GM19468 (cell line): ENCODE measurements around the gene OR12D2.
"Not testable (repeated sequence)": the region's sequence is repeated elsewhere in the genome, so short reads cannot be mapped to it uniquely, and the experiment has no call there.

ENCODE experiments used
- ATAC-seq: cut with Tn5 transposase; IDR thresholded peaks from one replicate; pipeline ENCODE4 v1.9.1; 2021; ENCODE audit warnings: mild to moderate bottlenecking, moderate library complexity, moderate number of reproducible peaks; ENCODE audit not compliant: unreplicated experiment; ENCODE audit errors: extremely low read depth

OR12D2 gene, protein sequence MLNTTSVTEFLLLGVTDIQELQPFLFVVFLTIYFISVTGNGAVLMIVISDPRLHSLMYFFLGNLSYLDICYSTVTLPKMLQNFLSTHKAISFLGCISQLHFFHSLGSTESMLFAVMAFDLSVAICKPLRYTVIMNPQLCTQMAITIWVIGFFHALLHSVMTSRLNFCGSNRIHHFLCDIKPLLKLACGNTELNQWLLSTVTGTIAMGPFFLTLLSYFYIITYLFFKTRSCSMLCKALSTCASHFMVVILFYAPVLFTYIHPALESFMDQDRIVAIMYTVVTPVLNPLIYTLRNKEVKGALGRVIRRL

DNA sequence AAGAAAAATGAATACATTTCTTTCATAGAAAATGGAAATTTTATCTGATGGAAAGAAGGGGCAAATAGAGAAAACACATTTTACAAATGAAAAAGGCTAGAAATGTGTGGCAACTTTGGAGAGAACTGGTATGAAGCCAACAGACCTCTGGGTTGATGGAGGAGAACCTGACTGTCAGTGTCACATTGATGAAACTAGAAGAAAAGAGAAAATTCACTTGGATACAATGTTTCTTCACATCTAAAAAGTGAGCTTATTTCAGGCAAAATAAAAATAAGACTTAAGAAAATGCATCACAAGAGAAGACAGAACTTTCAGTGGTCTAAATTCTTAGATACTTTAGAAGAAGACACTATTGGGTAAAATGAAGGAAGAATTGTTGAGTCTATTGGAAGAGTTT is at the start of gene OR12D2:
OR12D2 (plus strand) TSS at position 301 of the 400 bp plus-strand sequence. CDS start 1,069 bp downstream, outside the sequence.
- ATAC-seq = no peak

DNA sequence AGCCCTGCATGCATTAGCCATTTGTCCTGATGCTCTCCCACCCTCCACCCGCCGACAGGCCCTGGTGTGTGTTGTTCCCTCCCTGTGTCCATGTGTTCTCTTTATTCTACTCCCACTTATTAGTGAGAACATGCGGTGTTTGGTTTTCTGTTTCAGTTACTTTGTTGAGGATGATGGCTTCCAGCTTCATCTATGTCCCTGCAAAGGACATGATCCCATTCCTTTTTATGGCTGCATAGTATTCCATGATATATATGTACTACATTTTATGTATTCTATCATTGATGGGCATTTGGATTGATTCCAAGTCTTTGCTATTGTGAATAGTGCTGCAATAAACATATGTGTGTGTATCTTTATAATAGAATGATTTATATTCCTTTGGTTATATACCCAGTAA is 46.1 kb upstream of the OR12D2 start:
- ATAC-seq = not testable (repeated sequence)

DNA sequence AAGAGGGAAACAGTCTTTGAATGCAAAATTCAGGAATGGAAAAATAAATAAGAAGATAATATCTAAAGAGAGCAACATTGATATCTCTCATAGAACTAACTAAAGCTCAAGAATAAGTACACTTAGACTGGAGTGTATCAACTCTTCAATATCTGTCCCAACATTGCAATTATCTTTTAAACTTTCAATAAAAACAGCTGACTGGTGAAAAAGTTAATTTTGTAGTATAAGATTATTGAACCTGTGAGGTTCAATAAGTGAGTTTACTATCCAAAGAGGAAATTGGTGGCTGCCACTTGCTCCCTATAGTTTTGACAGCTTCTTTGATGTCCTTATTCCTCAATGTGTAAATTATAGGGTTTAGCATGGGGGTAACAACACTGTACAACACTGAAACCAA is 40.5 kb upstream of the OR12D2 start:
- ATAC-seq = no peak

DNA sequence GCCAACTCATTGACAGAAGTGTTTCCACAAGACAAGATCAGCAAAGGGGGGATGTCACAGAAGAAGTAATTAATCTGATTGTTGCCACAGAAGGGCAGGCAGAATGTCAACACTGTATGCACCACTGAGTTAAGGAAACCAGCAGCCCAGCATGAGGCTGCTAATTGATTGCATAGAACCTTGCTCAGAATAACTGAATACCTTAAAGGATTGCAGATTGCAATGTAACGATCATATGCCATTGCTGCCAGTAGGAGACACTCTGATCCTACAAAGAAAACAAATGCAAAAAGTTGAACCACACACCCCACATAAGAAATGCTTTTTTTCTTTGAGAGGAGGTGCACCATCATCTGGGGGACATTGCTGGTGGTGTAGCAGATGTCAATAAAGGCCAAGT is 39.8 kb upstream of the OR12D2 start:
- no peak for ATAC-seq

DNA sequence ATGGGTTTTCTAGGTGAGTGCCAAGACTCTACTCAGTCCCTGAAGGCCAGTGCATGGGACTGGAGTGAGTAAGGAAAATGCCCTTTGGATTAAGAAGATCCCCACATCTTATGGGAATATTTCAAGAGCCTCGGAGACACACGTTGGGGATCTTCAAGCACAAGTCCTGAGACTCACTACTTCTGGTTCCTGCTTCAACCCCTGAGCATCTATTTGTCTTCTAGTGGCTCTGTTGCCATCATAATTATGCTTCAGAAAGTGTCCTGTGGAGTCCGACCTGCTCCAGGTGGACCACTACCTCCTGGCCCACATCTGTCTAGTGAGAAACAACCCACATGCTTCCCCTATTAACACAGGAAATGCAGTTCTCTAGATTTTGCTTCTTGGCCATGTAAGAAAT is 26.7 kb upstream of the OR12D2 start, which contains the start of gene OR5V1:
OR5V1 (minus strand) TSS at position 101 of the 400 bp plus-strand sequence. CDS start 12,670 bp downstream, outside the sequence.
- ATAC-seq = no peak

DNA sequence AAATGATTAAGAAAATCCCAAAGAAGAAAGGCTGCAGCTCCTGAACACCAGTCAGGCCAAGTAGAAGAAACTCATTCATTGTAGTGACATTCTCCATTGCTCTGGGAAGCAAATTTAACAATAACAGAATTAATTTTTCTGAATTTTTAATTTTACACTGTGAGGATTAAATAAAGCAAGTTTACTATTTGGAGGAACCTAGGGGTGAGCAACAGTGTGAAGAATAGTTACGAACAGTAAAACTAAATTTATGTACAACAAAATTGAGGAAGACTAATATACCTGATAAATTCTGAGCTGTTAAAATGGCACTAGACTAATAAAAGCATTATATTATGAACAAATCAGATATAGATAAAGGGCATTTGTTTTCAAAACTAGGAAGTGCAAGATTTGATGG is 20.2 kb upstream of the OR12D2 start, which contains the start of gene OR12D3:
OR12D3 (minus strand) TSS at position 101 of the 400 bp plus-strand sequence; CDS start at position 97, 4 bp downstream.
- ATAC-seq = no peak

DNA sequence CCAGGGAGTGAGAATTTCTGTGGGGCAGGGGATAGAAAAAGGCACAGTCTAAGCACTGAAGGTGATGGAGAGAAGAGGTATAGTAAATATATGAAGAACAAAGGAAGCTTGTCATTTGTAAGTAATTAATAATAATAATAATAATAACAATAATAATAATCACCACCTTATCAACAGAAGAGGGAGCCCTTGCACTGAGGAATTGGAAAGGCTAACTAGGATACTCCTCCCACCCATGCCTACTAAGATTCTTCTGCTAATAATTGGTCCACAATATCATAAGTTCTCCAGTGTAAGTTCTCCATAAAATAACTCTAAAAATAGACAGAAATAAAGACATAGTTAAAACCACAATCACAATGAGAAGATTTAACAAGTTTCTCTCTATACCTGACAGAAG is 19.4 kb upstream of the OR12D2 start:
- ATAC-seq = no peak

DNA sequence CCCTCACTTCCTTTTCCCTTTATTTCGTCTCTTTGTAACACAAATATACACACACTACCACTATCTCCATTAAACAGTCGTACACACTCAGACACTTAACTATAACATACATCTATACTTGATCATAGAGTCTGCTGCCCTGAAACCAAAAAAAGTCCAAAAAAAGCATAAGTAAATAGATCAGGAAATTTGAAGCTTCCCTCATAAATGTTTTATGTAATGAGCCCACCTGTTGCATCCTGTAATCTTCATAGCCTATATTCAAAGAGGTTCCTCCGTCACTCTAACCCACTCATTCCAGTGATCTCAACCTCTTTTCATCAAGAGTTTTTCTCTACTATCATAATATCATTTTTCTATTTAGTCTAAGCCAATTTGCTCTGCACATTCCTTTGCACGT is 6.9 kb upstream of the OR12D2 start:
- ATAC-seq = no peak

DNA sequence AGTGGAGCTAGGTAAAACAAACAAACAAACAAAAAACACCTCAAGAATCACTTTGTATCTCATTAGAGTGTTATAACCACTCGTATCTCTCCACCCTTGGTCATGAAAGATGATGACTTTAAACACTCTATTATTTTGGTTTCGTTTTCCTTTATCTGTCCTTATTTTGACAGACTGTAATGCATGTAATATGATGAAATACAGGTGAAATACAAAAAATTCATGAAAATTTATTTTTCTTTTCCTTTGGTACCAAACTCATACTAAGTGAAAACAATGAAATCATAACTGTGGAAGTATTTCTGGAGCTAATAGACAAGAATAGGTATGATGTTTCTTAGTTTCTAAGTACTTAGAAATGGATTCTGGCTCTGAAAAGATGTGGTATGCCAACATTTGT is 4.1 kb downstream of the OR12D2 start:
- no peak for ATAC-seq

DNA sequence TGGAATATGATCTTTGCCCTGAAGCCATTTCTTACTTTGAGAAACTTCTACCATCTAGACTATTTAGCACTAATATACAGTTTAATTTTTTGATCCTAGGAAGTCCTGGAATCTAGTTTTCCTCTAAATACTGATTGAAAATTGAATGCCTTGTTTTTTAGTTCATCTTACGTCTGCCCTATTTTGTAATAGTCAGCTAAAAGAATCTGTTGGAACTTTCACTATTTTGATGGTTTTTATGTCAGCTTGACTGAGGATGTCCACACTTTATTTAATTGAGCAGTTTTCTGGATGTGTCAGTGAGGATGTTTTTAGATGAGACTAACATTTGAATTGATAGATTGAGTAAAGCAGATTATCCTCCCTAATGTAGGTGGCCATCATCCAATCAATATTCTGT is 8.4 kb downstream of the OR12D2 start:
- ATAC-seq = no peak

DNA sequence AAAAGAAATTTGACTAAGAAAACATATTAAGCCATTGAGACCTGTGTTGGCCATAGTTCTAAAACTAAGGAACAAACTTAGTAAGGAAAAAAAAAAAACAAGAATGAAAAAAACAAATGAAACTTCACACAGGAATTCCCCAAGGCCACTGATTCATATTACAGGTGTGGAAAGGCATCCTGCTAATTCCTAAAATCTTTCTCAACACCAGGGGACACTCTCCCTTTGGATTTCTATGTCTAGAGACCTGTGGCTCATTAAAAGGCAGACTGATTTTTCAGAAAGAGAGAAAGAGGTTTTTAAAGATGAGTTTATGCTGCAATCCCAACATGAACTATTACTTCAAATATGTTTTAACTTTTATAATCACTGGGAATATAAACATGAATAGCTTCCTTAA is 19.2 kb downstream of the OR12D2 start, which contains the start of gene OR12D1:
OR12D1 (plus strand) TSS at position 341 of the 400 bp plus-strand sequence.
- ATAC-seq = no peak

DNA sequence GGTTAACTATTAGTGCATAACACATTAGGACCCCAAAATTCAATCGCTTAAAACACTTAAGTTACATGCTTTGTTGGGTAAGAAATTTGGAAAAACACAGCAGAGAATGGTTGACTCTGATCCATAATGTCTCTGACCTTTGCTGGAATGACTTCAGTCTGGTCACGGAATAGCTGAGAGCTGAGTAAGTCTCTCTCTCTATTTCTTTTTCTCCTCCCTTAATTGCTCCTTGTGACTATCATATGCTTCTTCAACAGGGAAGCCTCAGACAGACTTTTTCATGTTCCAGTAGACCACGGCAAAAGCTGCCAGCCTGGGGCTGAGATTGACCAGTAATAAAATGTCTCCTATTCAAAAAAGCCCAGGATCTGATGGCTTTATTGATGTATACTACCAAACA is 24.1 kb downstream of the OR12D2 start:
- ATAC-seq = no peak

DNA sequence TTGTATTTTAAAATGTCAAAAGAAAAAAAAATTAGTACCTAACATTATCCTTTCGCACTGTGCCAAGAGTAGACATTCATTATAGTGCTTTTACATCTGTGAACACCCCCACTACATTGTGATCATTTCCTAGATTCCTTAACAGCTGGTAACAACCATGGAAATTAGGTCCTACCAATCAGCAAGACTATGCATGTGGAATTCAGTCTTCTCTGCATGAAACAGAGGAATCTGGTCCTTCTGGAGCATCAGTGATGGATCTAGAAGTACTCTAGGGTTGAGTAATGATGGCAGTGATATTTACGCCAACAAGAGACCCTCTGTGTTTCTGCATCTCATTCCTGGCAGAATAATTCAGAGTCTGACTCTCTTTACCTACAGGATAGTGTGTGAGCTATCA is 28.7 kb downstream of the OR12D2 start:
- no peak for ATAC-seq

DNA sequence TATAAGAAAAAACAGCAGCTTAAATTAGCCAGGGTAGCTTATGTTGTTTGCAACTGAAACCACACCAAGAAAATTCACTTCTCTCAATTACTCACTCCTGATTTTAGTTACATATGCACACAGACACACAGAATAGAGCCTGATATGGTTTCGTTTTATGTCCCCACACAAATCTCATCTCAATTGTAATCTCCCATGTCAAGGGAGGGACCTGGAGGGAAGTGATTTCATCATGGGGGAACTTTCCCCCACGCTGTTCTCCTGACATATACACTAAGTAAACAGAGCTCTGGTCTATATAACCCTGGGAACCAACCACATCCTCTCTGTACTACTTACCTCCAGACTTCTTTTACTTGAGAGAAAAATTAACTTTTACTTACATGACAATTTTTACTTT is 29.1 kb downstream of the OR12D2 start:
- no peak for ATAC-seq

DNA sequence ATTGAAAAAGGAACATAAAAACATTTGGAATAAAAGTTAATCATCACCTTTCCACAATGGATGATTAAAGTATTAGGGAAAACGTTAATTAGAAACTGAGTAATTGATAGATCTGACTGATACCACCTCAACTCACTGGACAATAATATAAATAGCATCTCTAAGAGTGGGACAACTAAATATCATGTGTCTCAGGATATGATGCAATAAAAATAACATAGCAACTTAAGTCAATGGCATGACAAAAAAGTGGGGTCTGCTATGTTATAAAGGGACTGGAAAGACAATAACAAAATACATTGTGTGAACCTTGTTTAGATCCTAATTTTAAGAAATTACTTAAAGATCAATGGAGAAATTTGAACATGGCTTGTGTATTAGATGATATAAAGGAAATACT is 29.6 kb downstream of the OR12D2 start:
- no peak for ATAC-seq

DNA sequence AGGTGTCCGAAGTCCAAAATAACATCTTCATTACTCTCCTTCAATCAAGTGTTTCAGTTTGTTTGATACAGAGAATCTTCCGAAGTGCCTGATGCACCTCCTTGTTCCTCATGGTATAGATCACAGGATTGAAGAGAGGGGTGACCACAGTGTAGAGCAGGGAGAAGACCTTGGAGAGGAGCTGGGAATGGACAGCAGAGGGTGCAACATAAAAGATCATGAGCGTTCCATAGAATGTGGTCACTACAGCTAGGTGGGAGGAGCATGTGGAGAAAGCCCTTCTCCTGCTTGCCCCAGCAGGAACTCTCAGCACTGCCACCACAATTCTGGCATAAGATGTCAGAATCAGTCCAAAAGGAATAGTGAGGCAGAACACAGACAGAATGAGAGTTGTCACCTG is 31.2 kb downstream of the OR12D2 start:
- ATAC-seq = no peak

DNA sequence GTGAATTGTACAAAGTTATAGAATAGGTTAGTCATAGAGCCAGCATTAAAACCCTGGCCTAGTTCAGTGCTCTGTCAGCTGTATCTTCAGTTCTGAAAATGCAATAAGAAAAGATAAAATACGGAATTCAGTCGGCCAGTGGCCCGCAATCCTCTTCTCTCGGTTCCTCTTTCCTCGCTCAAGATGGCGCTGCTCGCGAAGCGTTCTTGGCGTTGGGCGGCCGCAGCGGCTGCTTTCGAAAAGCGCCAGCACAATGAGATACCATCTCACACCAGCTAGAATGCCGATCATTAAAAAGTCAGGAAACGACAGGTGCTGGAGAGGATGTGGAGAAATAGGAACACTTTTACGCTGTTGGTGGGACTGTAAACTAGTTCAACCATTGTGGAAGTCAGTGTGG is 41.3 kb downstream of the OR12D2 start:
- ATAC-seq = not testable (repeated sequence)

DNA sequence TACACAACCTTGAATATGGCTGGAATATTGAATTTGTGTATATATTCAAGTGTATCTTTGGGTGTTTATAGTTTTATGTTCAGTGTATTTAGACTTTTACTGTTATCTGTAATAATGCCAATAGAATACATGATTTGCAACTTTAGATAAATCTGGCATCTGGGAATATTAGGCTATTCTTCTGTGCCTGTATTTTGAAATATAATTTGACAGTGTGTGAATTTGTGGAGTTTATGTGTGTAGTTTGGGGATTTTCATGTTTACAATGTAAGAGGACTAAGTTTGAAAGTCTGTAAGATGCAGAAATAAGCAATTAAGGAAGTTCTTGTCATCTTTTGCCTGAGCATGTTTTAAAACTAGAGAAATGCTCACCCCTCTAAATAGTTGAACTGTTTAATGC is 43.6 kb downstream of the OR12D2 start, which contains the start of gene OR10C1:
OR10C1 (plus strand) TSS at position 301 of the 400 bp plus-strand sequence. CDS start 710 bp downstream, outside the sequence.
- ATAC-seq = no peak

DNA sequence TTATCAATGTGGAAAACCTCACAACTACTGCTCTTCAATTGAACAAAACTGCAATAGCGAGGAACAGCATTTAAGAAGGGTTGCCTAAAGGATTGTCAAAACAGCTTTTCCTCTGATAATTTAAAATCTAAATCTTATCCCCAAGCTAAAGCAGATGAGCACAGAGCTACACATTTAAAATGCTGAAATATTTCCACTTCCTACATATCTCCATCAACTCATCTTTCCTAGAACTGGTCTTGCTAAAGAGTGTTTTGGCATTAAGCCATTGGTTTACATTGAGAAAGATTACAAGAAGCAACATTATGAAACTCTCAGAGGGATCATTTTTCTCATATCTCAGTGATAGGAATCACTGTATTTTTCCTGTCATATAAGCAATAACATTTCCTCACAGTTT is 47.3 kb downstream of the OR12D2 start:
- ATAC-seq = no peak

DNA sequence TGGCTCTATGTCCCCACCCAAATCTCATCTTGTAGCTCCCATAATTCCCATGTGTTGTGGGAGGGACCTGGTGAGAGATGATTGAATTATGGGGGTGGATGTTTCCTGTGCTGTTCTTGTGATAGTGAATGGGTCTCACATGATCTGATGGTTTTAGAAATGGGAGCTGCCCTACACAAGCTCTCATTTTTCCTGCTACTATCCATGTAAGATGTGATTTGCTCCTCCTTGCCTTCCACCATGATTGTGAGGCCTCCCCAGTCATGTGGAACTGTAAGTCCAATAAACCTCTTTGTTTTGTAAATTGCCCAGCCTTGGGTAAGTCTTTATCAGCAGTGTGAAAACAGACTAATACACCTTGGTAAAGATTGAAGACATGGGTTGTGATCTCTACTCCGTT is 48.6 kb downstream of the OR12D2 start:
- ATAC-seq = not testable (repeated sequence)
